NAMALWA (cell line): ENCODE data around the gene HOXD13.
A peak's percentile ranks its signal among the peaks of the same experiment; 100 is the strongest.

Experiments
- DNase-seq: peaks from one replicate; pipeline ENCODE4 v3.0.0-alpha.2; 2015; ENCODE audit warnings: low spot score

HOXD13 gene

GRCh38 chr2:176121190-176122051 lies 28.9 kb downstream of the HOXD13 start:
- DNase-seq: no peak

- DNase-seq: no peak
Measured at GRCh38 chr2:176122052-176122682, 29.6 kb downstream of the HOXD13 start.

- DNase-seq: no peak
Measured at GRCh38 chr2:176122683-176123410, 30.3 kb downstream of the HOXD13 start, which contains the start of gene HOXD9. TSS of gene HOXD9 (plus strand) at chr2:176122719. CDS start at chr2:176122769, 50 bp downstream.

- no peak for DNase-seq
Measured at GRCh38 chr2:176123411-176124109, 31.0 kb downstream of the HOXD13 start.

GRCh38 chr2:176124110-176124946 lies 31.8 kb downstream of the HOXD13 start:
- DNase-seq: no peak

GRCh38 chr2:176124947-176125771 lies 32.6 kb downstream of the HOXD13 start:
- no peak for DNase-seq

GRCh38 chr2:176125772-176126054 lies 33.2 kb downstream of the HOXD13 start:
- DNase-seq: no peak

GRCh38 chr2:176126929-176127773 lies 34.6 kb downstream of the HOXD13 start:
- peak; percentile 75 for DNase-seq

GRCh38 chr2:176127774-176128072 lies 35.2 kb downstream of the HOXD13 start:
- no peak for DNase-seq

GRCh38 chr2:176128172-176128981 lies 35.9 kb downstream of the HOXD13 start:
- DNase-seq: no peak

GRCh38 chr2:176128982-176129796 lies 36.7 kb downstream of the HOXD13 start, which contains the start of gene HOXD8:
TSS of gene HOXD8 (plus strand) at chr2:176129705. CDS start at chr2:176130367, 662 bp downstream.
- no peak for DNase-seq

GRCh38 chr2:176129813-176130146 lies 37.3 kb downstream of the HOXD13 start:
- no peak for DNase-seq

GRCh38 chr2:176130147-176130956 lies 37.8 kb downstream of the HOXD13 start:
- no peak for DNase-seq

- DNase-seq: no peak
Measured at GRCh38 chr2:176130957-176131847, 38.7 kb downstream of the HOXD13 start.

- no peak for DNase-seq
Measured at GRCh38 chr2:176131848-176132158, 39.3 kb downstream of the HOXD13 start.
